Measurements from ENCODE around the gene PLA2G6.

PLA2G6 gene

DNA sequence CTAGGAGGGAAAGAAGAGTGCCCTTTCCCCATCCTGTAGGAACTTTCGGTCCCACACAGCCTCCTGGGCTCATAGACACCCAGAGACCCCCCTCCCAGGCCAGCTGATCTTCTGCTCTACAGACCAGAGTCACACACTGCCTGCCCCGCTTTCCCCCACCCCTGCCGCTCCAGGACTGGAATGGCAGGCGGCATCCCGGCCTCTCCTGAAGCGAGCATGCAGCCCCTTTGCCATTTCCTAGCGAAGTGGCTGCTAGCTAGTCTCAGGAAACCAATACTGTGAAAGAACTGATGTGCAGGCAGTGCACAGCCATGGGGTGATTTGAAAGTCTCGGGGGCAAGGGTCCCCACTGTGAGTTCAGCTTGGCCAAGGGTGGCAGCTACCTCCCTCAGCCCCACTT is 116.1 kb downstream of the PLA2G6 start:
- TF ChIP-seq CTCF (IDR thresholded peaks at IDR 0.05; ENCODE audit: borderline replicate concordance, control extremely low read depth, extremely low read depth, insufficient read depth, missing control alignments): no peak
- in situ Hi-C loops (cut with MboI; ENCODE audit: low sequenced_read_pairs, unreplicated experiment): no loop called here
- no peak for DNase-seq (ENCODE audit: low spot score)

DNA sequence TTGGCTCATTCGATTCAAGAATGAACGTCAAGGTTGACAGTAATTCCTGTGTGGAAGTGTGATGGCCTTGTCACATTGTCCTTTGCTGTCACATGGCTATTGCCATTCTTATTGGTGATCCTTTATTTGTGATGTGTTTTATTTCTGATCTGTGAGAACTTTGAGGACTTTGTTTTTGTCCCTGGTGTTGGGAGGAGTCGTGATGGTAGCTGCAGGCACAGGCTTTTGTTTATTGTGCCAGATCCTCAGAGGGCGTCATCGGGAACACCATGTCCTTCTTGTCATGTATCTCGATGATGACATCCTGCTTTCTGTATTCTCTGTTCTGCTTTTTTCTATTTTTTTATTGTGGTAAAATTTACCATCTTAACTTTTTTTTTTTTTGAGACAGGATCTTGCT is 118.8 kb downstream of the PLA2G6 start:
- no peak for DNase-seq (ENCODE audit: low spot score)
- TF ChIP-seq CTCF (IDR thresholded peaks at IDR 0.05; ENCODE audit: borderline replicate concordance, control extremely low read depth, extremely low read depth, insufficient read depth, missing control alignments): no peak
- in situ Hi-C loops (cut with MboI; ENCODE audit: low sequenced_read_pairs, unreplicated experiment): no loop called here
